ENCODE results near the gene ATP5MG. TPM values are rescaled to one million over a fixed set of nuclear protein-coding genes. Genes with fewer than 3 reads are reported as not detected.

Gene ATP5MG
- total and polyA plus RNA-seq, 4 donors: 98.4 to 256 (median 113) TPM

- Histone ChIP-seq H3K4me1 (ENCODE audit: control insufficient read depth in 1 of 2, insufficient read depth in 2 of 2, low read length in 2 of 2) (peaks cover 4 to 19% of the 10 kb centered on the region in 2 donors), H3K27me3 (ENCODE audit: control insufficient read depth in 1 of 2, insufficient read depth in 2 of 2, low read length in 1 of 2) (no peaks in the 10 kb centered on the region), H3K27ac (ENCODE audit: low read depth in 1 of 2, low read length in 2 of 2) (no peak overlapping the region), H3K4me3 (ENCODE audit: low read length in 2 of 2) (no peak overlapping the region), H3K9me3 (ENCODE audit: control insufficient read depth, low read length) (no peaks in the 10 kb centered on the region), H3K36me3 (ENCODE audit: control insufficient read depth in 1 of 2, insufficient read depth in 2 of 2, low read length in 1 of 2) (no peaks in the 10 kb centered on the region)
- DNase-seq: no peak
- ATAC-seq (ENCODE audit: low FRiP score): no peak
- intact Hi-C loops (cut with DNase I): no loop called here
- 69 to 71% methylated on average over 3 of the region's 3 CpGs for WGBS, 2 donors
Observed at GRCh38 chr11:118442301-118442700, 40.9 kb downstream of the ATP5MG start.

DNA sequence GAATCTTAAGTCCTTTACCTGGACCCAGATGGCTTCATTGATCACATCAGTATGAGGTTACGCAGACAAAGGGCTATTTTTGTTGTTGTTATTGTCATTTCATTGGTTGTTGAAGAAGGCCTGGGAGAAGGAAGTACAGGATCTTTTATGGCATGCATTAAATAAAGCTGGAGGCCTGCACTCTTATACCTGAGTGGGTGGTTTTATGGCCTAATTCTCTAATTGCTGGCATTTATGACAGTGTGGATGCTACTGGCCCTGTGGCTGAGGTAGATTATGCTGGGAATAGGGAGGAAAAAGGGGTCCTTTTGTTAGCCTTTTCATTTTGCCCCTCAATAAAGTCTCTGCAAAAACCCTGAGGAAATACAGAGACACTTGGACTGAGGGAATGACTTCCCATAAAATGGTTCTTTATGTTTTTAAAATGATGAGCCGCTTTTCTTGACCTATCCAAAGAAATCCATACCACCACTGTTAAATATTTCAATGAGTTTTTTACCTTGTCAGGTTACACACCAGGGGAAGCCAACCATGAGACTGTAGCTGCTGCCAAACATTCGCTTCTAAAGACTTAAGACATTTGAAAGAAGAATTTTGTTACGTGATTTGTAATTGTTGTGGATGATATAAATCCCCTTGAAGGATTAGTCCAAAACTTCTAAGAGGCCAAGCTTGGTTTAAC, 41.6 kb downstream of the ATP5MG start:
- ATAC-seq (ENCODE audit: low FRiP score): no peak
- 74 to 81% methylated on average over 4 of the region's 4 CpGs for WGBS, 2 donors
- Histone ChIP-seq H3K9me3 (ENCODE audit: control insufficient read depth, low read length) (no peaks in the 10 kb centered on the region), H3K4me1 (ENCODE audit: control insufficient read depth in 1 of 2, insufficient read depth in 2 of 2, low read length in 2 of 2) (peaks cover 4 to 19% of the 10 kb centered on the region in 2 donors), H3K27ac (ENCODE audit: low read depth in 1 of 2, low read length in 2 of 2) (no peak overlapping the region), H3K4me3 (ENCODE audit: low read length in 2 of 2) (no peak overlapping the region), H3K36me3 (ENCODE audit: control insufficient read depth in 1 of 2, insufficient read depth in 2 of 2, low read length in 1 of 2) (no peaks in the 10 kb centered on the region), H3K27me3 (ENCODE audit: control insufficient read depth in 1 of 2, insufficient read depth in 2 of 2, low read length in 1 of 2) (no peaks in the 10 kb centered on the region)
- intact Hi-C loops (cut with DNase I): no loop called here
- DNase-seq: no peak

DNA sequence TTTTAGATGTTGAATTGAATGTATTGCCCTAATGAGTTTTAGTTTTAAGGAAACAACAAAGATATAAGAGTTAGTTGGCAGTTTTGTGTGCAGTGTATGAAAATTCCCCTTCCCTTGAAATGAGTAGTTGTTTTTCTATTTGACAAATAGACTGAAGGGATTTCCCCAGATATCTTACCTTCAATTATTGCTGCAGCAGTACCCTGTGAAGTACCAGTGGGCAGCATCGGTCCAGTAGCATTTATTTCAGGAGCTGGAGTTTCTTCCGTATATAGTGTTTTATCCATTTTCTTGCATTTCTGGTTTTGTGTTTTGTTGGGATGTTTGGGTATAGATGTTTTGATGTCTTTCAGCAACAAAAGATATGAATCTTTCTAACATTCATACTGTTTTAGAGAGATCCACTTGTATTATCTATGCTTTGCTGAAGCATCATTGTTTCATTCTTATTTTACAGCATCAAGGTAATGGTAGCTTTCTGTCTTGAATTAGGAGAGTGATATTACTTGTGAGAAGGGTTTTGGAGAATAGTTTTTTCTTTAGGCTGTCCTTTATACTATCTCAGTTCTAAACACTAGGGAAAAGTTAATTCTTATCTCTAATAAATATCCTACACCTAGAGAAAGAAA, 42.3 kb downstream of the ATP5MG start:
- intact Hi-C loops (cut with DNase I): no loop called here
- H3K27ac ChIP-seq (ENCODE audit: low read depth in 1 of 2, low read length in 2 of 2): no peak overlapping the region

GRCh38 chr11:118447423-118447822, 46.0 kb downstream of the ATP5MG start:
- H3K27ac ChIP-seq (ENCODE audit: low read depth in 1 of 2, low read length in 2 of 2): no peak overlapping the region
- DNase-seq (no peak), ATAC-seq (ENCODE audit: low FRiP score) (no peak)
- peaks cover 0 to 2% of the 10 kb centered on the region in 2 donors for H3K36me3 ChIP-seq (ENCODE audit: control insufficient read depth in 1 of 2, insufficient read depth in 2 of 2, low read length in 1 of 2)
- intact Hi-C loops (cut with DNase I): no loop called here
- 91 to 93% methylated on average over 4 of the region's 4 CpGs for WGBS, 2 donors
- no peak overlapping the region for H3K4me3 ChIP-seq (ENCODE audit: low read length in 2 of 2)
- H3K27me3 ChIP-seq (ENCODE audit: control insufficient read depth in 1 of 2, insufficient read depth in 2 of 2, low read length in 1 of 2): no peaks in the 10 kb centered on the region
- H3K9me3 ChIP-seq (ENCODE audit: control insufficient read depth, low read length): no peaks in the 10 kb centered on the region
- H3K4me1 ChIP-seq (ENCODE audit: control insufficient read depth in 1 of 2, insufficient read depth in 2 of 2, low read length in 2 of 2): peaks cover 2 to 8% of the 10 kb centered on the region in 2 donors

More for the DNA sequence above, 42.3 kb downstream of the ATP5MG start:
- no peaks in the 10 kb centered on the region for H3K36me3 ChIP-seq (ENCODE audit: control insufficient read depth in 1 of 2, insufficient read depth in 2 of 2, low read length in 1 of 2)
- ATAC-seq (ENCODE audit: low FRiP score) (no peak), DNase-seq (no peak)
- H3K4me3 ChIP-seq (ENCODE audit: low read length in 2 of 2): no peak overlapping the region
- no peaks in the 10 kb centered on the region for H3K27me3 ChIP-seq (ENCODE audit: control insufficient read depth in 1 of 2, insufficient read depth in 2 of 2, low read length in 1 of 2)
- no peaks in the 10 kb centered on the region for H3K9me3 ChIP-seq (ENCODE audit: control insufficient read depth, low read length)
- WGBS, 2 donors: 71 to 83% methylated on average over 2 of the region's 2 CpGs
- peaks cover 4 to 19% of the 10 kb centered on the region in 2 donors for H3K4me1 ChIP-seq (ENCODE audit: control insufficient read depth in 1 of 2, insufficient read depth in 2 of 2, low read length in 2 of 2)

DNA sequence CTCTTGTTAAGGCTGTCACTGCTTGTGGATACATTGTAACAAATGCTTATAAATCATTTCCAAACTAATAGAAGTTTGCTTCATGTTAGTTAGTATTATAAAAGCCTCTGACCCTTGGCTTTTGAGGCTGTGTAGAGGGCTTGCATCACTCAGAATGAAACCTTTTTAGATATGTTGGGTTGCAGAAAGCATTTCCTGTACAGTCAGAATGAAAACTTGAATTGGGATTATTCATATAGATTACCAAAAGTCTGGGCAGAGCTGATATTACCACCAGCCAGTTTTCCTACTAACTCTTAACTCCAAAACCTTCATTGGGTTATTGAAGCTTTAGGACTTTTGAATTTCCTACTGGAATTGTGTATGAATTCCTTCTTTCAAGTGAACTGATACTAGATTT, 46.9 kb downstream of the ATP5MG start:
- H3K9me3 ChIP-seq (ENCODE audit: control insufficient read depth, low read length): no peaks in the 10 kb centered on the region
- DNase-seq: no peak
- H3K27ac ChIP-seq (ENCODE audit: low read depth in 1 of 2, low read length in 2 of 2): no peak overlapping the region
- intact Hi-C loops (cut with DNase I): no loop called here
- peaks cover 0 to 8% of the 10 kb centered on the region in 2 donors for H3K4me1 ChIP-seq (ENCODE audit: control insufficient read depth in 1 of 2, insufficient read depth in 2 of 2, low read length in 2 of 2)
- H3K4me3 ChIP-seq (ENCODE audit: low read length in 2 of 2): no peak overlapping the region
- peaks cover 0 to 2% of the 10 kb centered on the region in 2 donors for H3K36me3 ChIP-seq (ENCODE audit: control insufficient read depth in 1 of 2, insufficient read depth in 2 of 2, low read length in 1 of 2)
- no peak for ATAC-seq (ENCODE audit: low FRiP score)
- no peaks in the 10 kb centered on the region for H3K27me3 ChIP-seq (ENCODE audit: control insufficient read depth in 1 of 2, insufficient read depth in 2 of 2, low read length in 1 of 2)

DNA sequence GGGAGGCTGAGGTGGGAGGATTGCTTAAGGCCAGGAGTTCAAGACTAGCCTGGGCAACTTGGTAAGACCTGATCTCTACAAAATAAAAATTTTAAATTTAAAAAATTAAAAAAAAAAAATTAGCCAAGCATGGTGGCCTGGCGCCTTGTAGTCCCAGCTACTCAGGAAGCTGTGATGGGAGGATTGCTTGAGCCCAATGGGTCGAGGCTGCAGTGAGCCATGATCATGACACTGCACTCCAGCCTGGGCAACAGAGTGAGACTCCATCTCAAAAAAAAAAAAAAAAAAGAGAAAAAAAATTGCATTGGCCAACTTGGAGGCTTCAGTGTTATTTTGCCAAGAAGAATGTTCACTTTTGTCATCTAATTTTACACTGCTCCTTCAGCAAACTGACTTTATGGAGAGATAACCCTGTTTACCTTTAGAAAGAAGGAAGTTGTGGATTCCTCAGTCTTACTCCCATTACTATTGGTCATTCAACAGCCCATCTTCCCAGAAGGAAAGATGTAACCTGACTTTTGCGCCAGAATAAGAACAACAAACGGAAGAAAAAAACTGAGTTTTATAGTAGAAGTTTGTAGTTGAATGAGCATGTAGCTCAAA, 48.0 kb downstream of the ATP5MG start:
- Histone ChIP-seq H3K9me3 (ENCODE audit: control insufficient read depth, low read length) (no peaks in the 10 kb centered on the region), H3K4me1 (ENCODE audit: control insufficient read depth in 1 of 2, insufficient read depth in 2 of 2, low read length in 2 of 2) (peaks cover 0 to 11% of the 10 kb centered on the region in 2 donors), H3K27ac (ENCODE audit: low read depth in 1 of 2, low read length in 2 of 2) (no peak overlapping the region), H3K27me3 (ENCODE audit: control insufficient read depth in 1 of 2, insufficient read depth in 2 of 2, low read length in 1 of 2) (no peaks in the 10 kb centered on the region), H3K4me3 (ENCODE audit: low read length in 2 of 2) (no peak overlapping the region), H3K36me3 (ENCODE audit: control insufficient read depth in 1 of 2, insufficient read depth in 2 of 2, low read length in 1 of 2) (peaks cover 0 to 5% of the 10 kb centered on the region in 2 donors)
- DNase-seq (no peak), ATAC-seq (ENCODE audit: low FRiP score) (no peak)
- 80 to 88% methylated on average over 4 of the region's 4 CpGs for WGBS, 2 donors
- intact Hi-C loops (cut with DNase I): no loop called here

DNA sequence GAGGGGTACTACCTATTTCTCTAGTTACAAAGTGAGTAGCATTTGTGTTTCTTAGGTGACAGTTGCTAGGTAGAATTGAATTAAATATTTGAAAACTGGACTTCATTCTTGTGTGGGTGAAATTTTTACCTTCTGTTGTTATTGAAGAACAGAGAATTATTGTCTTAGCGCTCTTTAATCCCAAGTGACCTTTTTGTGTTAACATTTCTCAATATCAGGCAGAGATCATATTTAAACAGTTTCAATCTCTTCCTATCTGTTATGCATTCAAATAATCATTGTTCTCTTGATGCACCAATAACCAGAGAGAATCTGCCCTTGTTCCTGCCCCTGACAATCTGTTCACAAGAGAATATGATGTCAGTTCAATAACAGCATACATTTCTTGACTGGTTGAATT, 49.0 kb downstream of the ATP5MG start:
- H3K4me1 ChIP-seq (ENCODE audit: control insufficient read depth in 1 of 2, insufficient read depth in 2 of 2, low read length in 2 of 2): peaks cover 0 to 7% of the 10 kb centered on the region in 2 donors
- H3K4me3 ChIP-seq (ENCODE audit: low read length in 2 of 2): no peak overlapping the region
- H3K27ac ChIP-seq (ENCODE audit: low read depth in 1 of 2, low read length in 2 of 2): no peak overlapping the region
- intact Hi-C loops (cut with DNase I): no loop called here
- WGBS, 2 donors: 87 to 95% methylated on average over 1 of the region's 1 CpG
- H3K9me3 ChIP-seq (ENCODE audit: control insufficient read depth, low read length): no peaks in the 10 kb centered on the region
- peaks cover 0 to 5% of the 10 kb centered on the region in 2 donors for H3K36me3 ChIP-seq (ENCODE audit: control insufficient read depth in 1 of 2, insufficient read depth in 2 of 2, low read length in 1 of 2)
- DNase-seq: no peak
- no peak for ATAC-seq (ENCODE audit: low FRiP score)
- H3K27me3 ChIP-seq (ENCODE audit: control insufficient read depth in 1 of 2, insufficient read depth in 2 of 2, low read length in 1 of 2): no peaks in the 10 kb centered on the region

Measured in aorta (tissue), 5 donors.